SIG-M5 treated with dmso at 0.1 percent for 504 hours (cell line): ENCODE results near the gene SND1.
A peak's percentile ranks its signal among the peaks of the same experiment; 100 is the strongest.

Experiments
- DNase-seq: peaks from one replicate; lab custom pipeline; 2025; ENCODE audit not compliant: unreplicated experiment; lab: John Stamatoyannopoulos, UW

Gene SND1

GRCh38 chr7:127726476-127726875 lies 74.5 kb downstream of the SND1 start:
- no peak for DNase-seq

- no peak for DNase-seq
These were observed 78.8 kb downstream of the SND1 start for GRCh38 chr7:127730658-127731276.

- no peak for DNase-seq
These were observed 79.6 kb downstream of the SND1 start for GRCh38 chr7:127731431-127732080.

GRCh38 chr7:127732306-127732705 lies 80.3 kb downstream of the SND1 start:
- no peak for DNase-seq

- DNase-seq: no peak
These were observed 82.0 kb downstream of the SND1 start for GRCh38 chr7:127733986-127734385.

- DNase-seq: no peak
These were observed 84.5 kb downstream of the SND1 start for GRCh38 chr7:127736511-127736910.

GRCh38 chr7:127738859-127739258 lies 86.9 kb downstream of the SND1 start:
- DNase-seq: no peak

- DNase-seq: no peak
These were observed 89.9 kb downstream of the SND1 start for GRCh38 chr7:127741764-127742375.

- DNase-seq: no peak
These were observed 93.5 kb downstream of the SND1 start for GRCh38 chr7:127745445-127745844.

- no peak for DNase-seq
These were observed 99.1 kb downstream of the SND1 start for GRCh38 chr7:127751062-127751461.

GRCh38 chr7:127751490-127752448 lies 99.8 kb downstream of the SND1 start:
- DNase-seq: peak; percentile 41

- DNase-seq: no peak
These were observed 100.8 kb downstream of the SND1 start for GRCh38 chr7:127752829-127753228.

GRCh38 chr7:127754457-127754856 lies 102.5 kb downstream of the SND1 start:
- DNase-seq: no peak

GRCh38 chr7:127755521-127755920 lies 103.5 kb downstream of the SND1 start:
- no peak for DNase-seq

- no peak for DNase-seq
These were observed 104.0 kb downstream of the SND1 start for GRCh38 chr7:127755965-127756364.

GRCh38 chr7:127758105-127758504 lies 106.1 kb downstream of the SND1 start:
- no peak for DNase-seq

GRCh38 chr7:127758845-127759244 lies 106.9 kb downstream of the SND1 start:
- no peak for DNase-seq

GRCh38 chr7:127759945-127760421 lies 108.0 kb downstream of the SND1 start:
- no peak for DNase-seq

- DNase-seq: no peak
These were observed 108.5 kb downstream of the SND1 start for GRCh38 chr7:127760436-127761031.

- DNase-seq: no peak
These were observed 109.2 kb downstream of the SND1 start for GRCh38 chr7:127761196-127761595.

- DNase-seq: no peak
These were observed 112.7 kb downstream of the SND1 start for GRCh38 chr7:127764681-127765080.
